PC-3 (cell line): ENCODE results near the gene SPOCD1. TPM values are rescaled to one million over a fixed set of nuclear protein-coding genes. Genes with fewer than 3 reads are reported as not detected.

Source experiments
- ATAC-seq: fragments of 200-7000 bp; cut with Tn5 transposase; 2 replicates; pipeline ENCODE4 v1.9.1; 2020; ENCODE audit warnings: mild to moderate bottlenecking, moderate library complexity
- BruUV-seq: library from RNA; stranded (reverse); fragments of 400-500 nt; replicated peaks from 2 replicates; lab custom pipeline; 2021; lab: Mats Ljungman, UMichigan
- CTCF ChIA-PET: fragments of 300-600 bp; sonication (Branson Sonifier 250); formaldehyde crosslinking; loops from one replicate; lab custom pipeline; 2022; ENCODE audit warnings: antibody characterized with exemption; lab: Charles Lee
- POLR2A ChIA-PET: fragments of 300-600 bp; sonication (Branson Sonifier 250); formaldehyde crosslinking; loops from one replicate; lab custom pipeline; 2022; ENCODE audit warnings: antibody characterized with exemption; ENCODE audit not compliant: unreplicated experiment; lab: Charles Lee
- DNase-seq: peaks from one replicate; pipeline ENCODE4 v3.0.0-alpha.2; 2015
- H2AFZ ChIP-seq: fragments of 300-600 bp; sonication (generic); 2 replicates; pipeline ENCODE4 v1.6.0; 2016; ENCODE audit warnings: antibody characterized with exemption, low read length
- H3F3A ChIP-seq: fragments of 300-600 bp; sonication (generic); one replicate; pipeline ENCODE4 v1.6.0; 2017; ENCODE audit warnings: antibody characterized with exemption, low read length, control low read depth, mild to moderate bottlenecking; ENCODE audit not compliant: unreplicated experiment
- H3K27ac ChIP-seq: fragments of 300-600 bp; sonication (generic); 2 replicates; pipeline ENCODE4 v1.5.1; 2016; ENCODE audit warnings: mild to moderate bottlenecking, low read length
- H3K27me3 ChIP-seq: fragments of 300-600 bp; sonication (generic); 2 replicates; pipeline ENCODE4 v1.6.1; 2016; ENCODE audit warnings: low read length, mixed read lengths
- H3K36me3 ChIP-seq: fragments of 300-600 bp; sonication (generic); 2 replicates; pipeline ENCODE4 v1.6.1; 2016; ENCODE audit warnings: low read depth, mixed run types, low read length, mixed read lengths
- H3K4me1 ChIP-seq: fragments of 300-600 bp; sonication (generic); 2 replicates; pipeline ENCODE4 v1.5.1; 2016; ENCODE audit warnings: low read length; ENCODE audit not compliant: insufficient read depth
- H3K4me2 ChIP-seq: fragments of 300-600 bp; sonication (generic); 2 replicates; pipeline ENCODE4 v1.6.0; 2016; ENCODE audit warnings: low read length
- H3K4me3 ChIP-seq: fragments of 300-600 bp; sonication (generic); 2 replicates; pipeline ENCODE4 v1.5.1; 2016; ENCODE audit warnings: mild to moderate bottlenecking, low read length, mixed read lengths
- H3K79me2 ChIP-seq: fragments of 300-600 bp; sonication (generic); 2 replicates; pipeline ENCODE4 v1.6.1; 2017; ENCODE audit warnings: low read length, mixed read lengths
- H3K9ac ChIP-seq: fragments of 300-600 bp; sonication (generic); 2 replicates; pipeline ENCODE4 v1.6.0; 2016; ENCODE audit warnings: mild to moderate bottlenecking, low read length
- H3K9me2 ChIP-seq: fragments of 300-600 bp; sonication (generic); replicated peaks from 2 replicates; pipeline ENCODE4 v1.6.1; 2016; ENCODE audit warnings: mixed run types, low read length, mixed read lengths
- H3K9me3 ChIP-seq: fragments of 300-600 bp; sonication (generic); 2 replicates; pipeline ENCODE4 v1.6.1; 2016; ENCODE audit warnings: low read length, mixed read lengths
- H4K20me1 ChIP-seq: fragments of 300-600 bp; sonication (generic); 2 replicates; pipeline ENCODE4 v1.6.1; 2016; ENCODE audit warnings: low read length, mixed read lengths
- EZH2phosphoT487 ChIP-seq: fragments of 300-600 bp; sonication (generic); IDR thresholded peaks from 2 replicates; pipeline ENCODE4 v1.6.1; 2018; ENCODE audit warnings: mild to moderate bottlenecking, antibody characterized with exemption, low read length, borderline replicate concordance
- intact Hi-C: fragments of 100-400 bp; cut with micrococcal nuclease; formaldehyde crosslinking; loops from 2 replicates; pipeline ENCODE4 v1.9.0; 2023
- total RNA-seq: library from RNA; depleted of rRNA; stranded (reverse); fragments of >200 nt; gene quantifications from 2 replicates; pipeline ENCODE4 v1.2.3, GENCODE V29; 2014
- TF ChIP-seq, protein P1 (sequence below): fragments of 300-600 bp; sonication (generic); conservative IDR thresholded peaks from 2 replicates; pipeline ENCODE4 v1.5.1; 2017; ENCODE audit warnings: antibody characterized with exemption, low read depth, mild to moderate bottlenecking, low read length

SPOCD1 gene
- total RNA-seq, 1 experiment from 2014 or later, result 5.4 TPM

DNA sequence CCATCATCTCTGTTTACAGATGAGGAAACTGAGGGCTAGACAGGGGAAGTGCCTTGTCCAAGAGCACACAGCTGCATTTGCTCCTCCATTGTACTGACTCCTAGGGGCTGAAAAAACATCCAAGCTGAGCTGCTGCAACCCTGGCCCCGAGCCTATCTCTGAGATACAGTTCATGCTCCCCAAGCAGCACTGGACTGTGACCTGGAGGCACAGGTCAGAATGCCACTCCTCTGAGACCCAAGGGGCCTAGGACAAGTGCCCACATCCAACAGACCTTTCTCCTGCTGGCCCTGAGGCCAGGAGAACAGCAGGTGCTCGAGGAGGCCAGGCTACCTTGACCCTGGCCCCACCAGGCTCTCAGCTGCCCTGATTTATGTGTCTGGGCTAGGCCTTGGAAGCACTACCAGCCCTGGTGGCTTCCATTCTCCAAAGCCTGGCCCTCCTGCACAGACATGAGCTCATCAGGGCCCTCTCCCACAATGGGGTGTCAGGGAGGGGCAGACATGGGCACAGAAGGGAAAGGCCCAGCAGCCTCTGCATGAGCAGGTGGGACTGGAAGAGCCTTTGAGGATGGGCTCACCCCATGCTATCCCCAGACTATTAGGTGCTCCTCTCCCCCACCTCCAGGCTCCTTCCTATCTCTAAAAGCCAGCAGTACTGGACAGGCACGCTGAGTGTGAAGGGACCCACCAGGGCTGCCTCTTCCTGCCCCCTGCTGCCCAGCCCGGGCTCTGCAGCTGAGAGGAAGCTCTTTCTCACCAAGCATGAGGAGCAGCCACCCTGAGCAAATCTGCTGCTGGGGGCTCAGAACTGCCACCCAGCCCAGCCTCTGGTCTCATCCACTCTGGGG is 70.5 kb downstream of the SPOCD1 start:
- no peaks in the 10 kb centered on the region for H3K79me2 ChIP-seq
- ChIA-PET CTCF (interaction anchor here (0.5 to 1.4 kb wide), 8 partner anchors 13 to 327 kb away, joined by 3 to 9 read pairs (median 6); no protein-coding TSS in a partner anchor), POLR2A (interaction anchor here (0.6 to 1.0 kb wide), 2 partner anchors 15 to 33 kb away, joined by 4 read pairs; no protein-coding TSS in a partner anchor)
- H2AFZ ChIP-seq, result no peak overlapping the region
- H3K9me2 ChIP-seq, result no peaks in the 10 kb centered on the region
- no peaks in the 10 kb centered on the region for H4K20me1 ChIP-seq
- TF ChIP-seq, protein P1, sequence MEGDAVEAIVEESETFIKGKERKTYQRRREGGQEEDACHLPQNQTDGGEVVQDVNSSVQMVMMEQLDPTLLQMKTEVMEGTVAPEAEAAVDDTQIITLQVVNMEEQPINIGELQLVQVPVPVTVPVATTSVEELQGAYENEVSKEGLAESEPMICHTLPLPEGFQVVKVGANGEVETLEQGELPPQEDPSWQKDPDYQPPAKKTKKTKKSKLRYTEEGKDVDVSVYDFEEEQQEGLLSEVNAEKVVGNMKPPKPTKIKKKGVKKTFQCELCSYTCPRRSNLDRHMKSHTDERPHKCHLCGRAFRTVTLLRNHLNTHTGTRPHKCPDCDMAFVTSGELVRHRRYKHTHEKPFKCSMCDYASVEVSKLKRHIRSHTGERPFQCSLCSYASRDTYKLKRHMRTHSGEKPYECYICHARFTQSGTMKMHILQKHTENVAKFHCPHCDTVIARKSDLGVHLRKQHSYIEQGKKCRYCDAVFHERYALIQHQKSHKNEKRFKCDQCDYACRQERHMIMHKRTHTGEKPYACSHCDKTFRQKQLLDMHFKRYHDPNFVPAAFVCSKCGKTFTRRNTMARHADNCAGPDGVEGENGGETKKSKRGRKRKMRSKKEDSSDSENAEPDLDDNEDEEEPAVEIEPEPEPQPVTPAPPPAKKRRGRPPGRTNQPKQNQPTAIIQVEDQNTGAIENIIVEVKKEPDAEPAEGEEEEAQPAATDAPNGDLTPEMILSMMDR, result peak; percentile 82
- no peak for TF ChIP-seq EZH2phosphoT487
- no peaks in the 10 kb centered on the region for H3K9me3 ChIP-seq
- no peaks in the 10 kb centered on the region for H3F3A ChIP-seq
- H3K36me3 ChIP-seq, result no peaks in the 10 kb centered on the region
- H3K4me2 ChIP-seq, result no peak overlapping the region
- DNase-seq (peak; percentile 64), ATAC-seq (peak; percentile 88)
- H3K4me3 ChIP-seq, result no peak overlapping the region
- no peak overlapping the region for H3K9ac ChIP-seq
- BruUV-seq, result no TSS peak
- H3K4me1 ChIP-seq, result no peaks in the 10 kb centered on the region
- intact Hi-C loops, result no loop called here
- H3K27me3 ChIP-seq, result no peaks in the 10 kb centered on the region
- H3K27ac ChIP-seq, result no peak overlapping the region

DNA sequence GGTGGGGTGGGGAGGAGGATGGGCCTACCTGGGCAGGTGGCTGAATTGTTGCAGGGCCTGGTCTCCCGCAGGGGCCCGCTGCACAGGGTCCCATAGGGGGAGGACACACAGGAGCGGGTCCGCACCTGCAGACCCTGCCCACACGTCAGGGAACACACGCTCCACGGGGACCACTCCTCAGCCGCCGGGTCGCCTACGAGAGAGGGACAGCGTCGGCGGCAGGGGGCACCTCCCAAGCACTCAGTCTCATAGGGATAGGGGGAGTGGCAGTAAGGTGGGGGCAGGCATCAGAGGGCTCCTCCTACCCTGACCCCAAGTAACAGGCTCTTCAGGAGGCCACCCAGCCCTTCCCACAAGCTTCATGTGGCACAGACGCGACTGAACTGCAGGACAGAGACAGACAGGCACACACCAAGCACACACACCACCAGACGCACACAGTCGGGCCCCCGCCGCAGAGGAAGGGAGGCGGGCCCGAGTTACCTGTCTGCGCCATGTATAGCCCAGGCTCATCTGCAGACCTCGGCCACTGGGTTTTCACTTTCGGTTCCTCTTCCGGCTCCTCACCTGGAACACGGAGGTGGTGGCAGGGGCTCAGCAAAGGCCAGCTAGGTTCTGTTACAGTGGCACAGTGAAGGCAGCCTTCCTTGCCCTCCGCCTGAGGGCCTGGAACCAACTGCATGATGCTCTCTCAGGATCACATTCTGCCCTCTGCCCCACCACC is 71.5 kb downstream of the SPOCD1 start:
- TF ChIP-seq, protein P1, result no peak
- Histone ChIP-seq H3K9me2 (no peaks in the 10 kb centered on the region), H3K79me2 (no peaks in the 10 kb centered on the region), H3K27ac (no peak overlapping the region), H3K9me3 (no peaks in the 10 kb centered on the region), H3K4me1 (no peaks in the 10 kb centered on the region), H2AFZ (no peak overlapping the region), H3K4me2 (no peak overlapping the region), H3F3A (no peaks in the 10 kb centered on the region), H3K27me3 (no peaks in the 10 kb centered on the region), H3K4me3 (no peak overlapping the region), H3K9ac (no peak overlapping the region), H3K36me3 (no peaks in the 10 kb centered on the region), H4K20me1 (no peaks in the 10 kb centered on the region)
- BruUV-seq, result no TSS peak
- ChIA-PET CTCF (no interaction called here), POLR2A (no interaction called here)
- ATAC-seq (no peak), DNase-seq (no peak)
- intact Hi-C loops, result no loop called here
